HepG2 (cell line): ENCODE measurements around the gene TNFRSF25.

Source experiments
- EP300 ChIP-seq, 3 experiments: sonication (generic) in 1 of 3; formaldehyde crosslinking in 1 of 3; IDR thresholded peaks; 2 replicates each; pipeline versions ENCODE4 v1.5.1 to v1.6.1; 2011 to 2020; ENCODE audit warnings: low read depth in 2 of 3, low read length in 2 of 3, borderline replicate concordance in 1 of 3, improper control_type of control experiment in 1 of 3, mild to moderate bottlenecking in 1 of 3, missing genetic modification reagents in 1 of 3, moderate library complexity in 1 of 3
- SIN3A ChIP-seq: IDR thresholded peaks from 2 replicates; pipeline ENCODE4 v1.6.1; 2011; ENCODE audit warnings: low read depth, mild to moderate bottlenecking, control low read depth, low read length, borderline replicate concordance
- ZNF274 ChIP-seq: sonication (generic); formaldehyde crosslinking; IDR thresholded peaks from 2 replicates; pipeline ENCODE4 v1.5.1; 2020; ENCODE audit warnings: mild to moderate bottlenecking, missing genetic modification reagents

GRCh38 chr1:6460301-6461050 is 5.5 kb downstream of the TNFRSF25 start:
- TF ChIP-seq SIN3A (no peak), EP300 (IDR thresholded peaks at IDR 0.05; ENCODE audit: low read depth in 2 of 2, low read length in 2 of 2) (no peak), EP300 (CRISPR knock-in tag; IDR thresholded peaks at IDR 0.05; ENCODE audit: borderline replicate concordance) (no peak), ZNF274 (no peak)
